Calu3 (cell line): ENCODE results near the gene LRBA. TPM values are rescaled to one million over a fixed set of nuclear protein-coding genes. Genes with fewer than 3 reads are reported as not detected.
"Not testable (repeated sequence)": the region's sequence is repeated elsewhere in the genome, so short reads cannot be mapped to it uniquely, and the experiment has no call there.

Experiments used
- BruUV-seq: library from RNA; stranded (reverse); fragments of 400-500 nt; replicated peaks from 2 replicates; lab custom pipeline; 2021; lab: Mats Ljungman, UMichigan
- CTCF ChIA-PET: fragments of 300-600 bp; sonication (Branson Sonifier 250); formaldehyde crosslinking; loops from one replicate; lab custom pipeline; 2022; ENCODE audit warnings: antibody characterized with exemption; lab: Charles Lee
- DNase-seq: peaks from one replicate; pipeline ENCODE4 v3.0.0; 2022
- H3K27ac Mint-ChIP-seq: one replicate; pipeline ENCODE4 v1.8.0; 2022; ENCODE audit warnings: mixed read lengths; ENCODE audit not compliant: unreplicated experiment
- H3K27me3 Mint-ChIP-seq: one replicate; pipeline ENCODE4 v1.8.0; 2022; ENCODE audit warnings: mixed read lengths; ENCODE audit not compliant: unreplicated experiment
- H3K36me3 Mint-ChIP-seq: one replicate; pipeline ENCODE4 v1.8.0; 2022; ENCODE audit warnings: mild to moderate bottlenecking, moderate library complexity, mixed read lengths; ENCODE audit not compliant: insufficient read depth, unreplicated experiment
- H3K4me1 Mint-ChIP-seq: one replicate; pipeline ENCODE4 v1.8.0; 2022; ENCODE audit warnings: mild to moderate bottlenecking, low read depth, mixed read lengths; ENCODE audit not compliant: unreplicated experiment
- H3K4me3 Mint-ChIP-seq: one replicate; pipeline ENCODE4 v1.8.0; 2022; ENCODE audit warnings: mild to moderate bottlenecking, low read depth, moderate library complexity, mixed read lengths; ENCODE audit not compliant: unreplicated experiment
- H3K9me3 Mint-ChIP-seq: one replicate; pipeline ENCODE4 v1.8.0; 2022; ENCODE audit warnings: low read depth, mixed read lengths; ENCODE audit not compliant: unreplicated experiment
- intact Hi-C: fragments of 100-400 bp; cut with micrococcal nuclease; formaldehyde crosslinking; loops from one replicate; pipeline ENCODE4 v1.10.0; 2022; ENCODE audit not compliant: unreplicated experiment
- total RNA-seq: library from RNA; stranded (reverse); gene quantifications from 2 replicates; pipeline ENCODE4 v1.2.3, GENCODE V29; 2022
- TF ChIP-seq, protein P1 (sequence below): fragments of 200-600 bp; IDR thresholded peaks from one replicate; pipeline ENCODE4 v1.8.0; 2022; ENCODE audit warnings: antibody characterized with exemption; ENCODE audit not compliant: unreplicated experiment

LRBA gene
- total RNA-seq, 1 experiment from 2014 or later: 49.0 TPM

DNA sequence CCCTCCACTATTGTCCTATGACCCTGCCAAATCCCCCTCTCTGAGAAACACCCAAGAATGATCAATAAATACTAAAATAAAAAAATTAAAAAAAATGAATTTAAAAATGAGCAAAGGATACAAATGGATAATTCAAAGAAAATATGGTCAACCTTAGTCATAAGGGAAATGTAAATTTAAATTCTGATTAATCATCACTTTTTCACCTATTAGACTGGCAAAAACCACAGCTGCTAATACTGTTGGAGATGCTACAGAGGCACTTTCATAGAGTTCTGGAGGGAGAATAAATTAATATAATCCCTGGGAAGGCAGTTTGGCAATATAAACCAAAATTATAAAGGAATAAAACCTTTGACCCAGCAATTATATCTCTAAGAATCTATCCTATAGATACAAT, 50.3 kb downstream of the LRBA start:
- no peak overlapping the region for H3K4me3 Mint-ChIP-seq
- no peak for DNase-seq
- H3K36me3 Mint-ChIP-seq: peaks cover 5% of the 10 kb centered on the region
- TF ChIP-seq, protein P1, sequence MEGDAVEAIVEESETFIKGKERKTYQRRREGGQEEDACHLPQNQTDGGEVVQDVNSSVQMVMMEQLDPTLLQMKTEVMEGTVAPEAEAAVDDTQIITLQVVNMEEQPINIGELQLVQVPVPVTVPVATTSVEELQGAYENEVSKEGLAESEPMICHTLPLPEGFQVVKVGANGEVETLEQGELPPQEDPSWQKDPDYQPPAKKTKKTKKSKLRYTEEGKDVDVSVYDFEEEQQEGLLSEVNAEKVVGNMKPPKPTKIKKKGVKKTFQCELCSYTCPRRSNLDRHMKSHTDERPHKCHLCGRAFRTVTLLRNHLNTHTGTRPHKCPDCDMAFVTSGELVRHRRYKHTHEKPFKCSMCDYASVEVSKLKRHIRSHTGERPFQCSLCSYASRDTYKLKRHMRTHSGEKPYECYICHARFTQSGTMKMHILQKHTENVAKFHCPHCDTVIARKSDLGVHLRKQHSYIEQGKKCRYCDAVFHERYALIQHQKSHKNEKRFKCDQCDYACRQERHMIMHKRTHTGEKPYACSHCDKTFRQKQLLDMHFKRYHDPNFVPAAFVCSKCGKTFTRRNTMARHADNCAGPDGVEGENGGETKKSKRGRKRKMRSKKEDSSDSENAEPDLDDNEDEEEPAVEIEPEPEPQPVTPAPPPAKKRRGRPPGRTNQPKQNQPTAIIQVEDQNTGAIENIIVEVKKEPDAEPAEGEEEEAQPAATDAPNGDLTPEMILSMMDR: no peak
- no TSS peak for BruUV-seq
- no peaks in the 10 kb centered on the region for H3K4me1 Mint-ChIP-seq
- CTCF ChIA-PET: no interaction called here
- no peaks in the 10 kb centered on the region for H3K9me3 Mint-ChIP-seq
- no peak overlapping the region for H3K27ac Mint-ChIP-seq
- intact Hi-C loops: no loop called here
- H3K27me3 Mint-ChIP-seq: no peaks in the 10 kb centered on the region

DNA sequence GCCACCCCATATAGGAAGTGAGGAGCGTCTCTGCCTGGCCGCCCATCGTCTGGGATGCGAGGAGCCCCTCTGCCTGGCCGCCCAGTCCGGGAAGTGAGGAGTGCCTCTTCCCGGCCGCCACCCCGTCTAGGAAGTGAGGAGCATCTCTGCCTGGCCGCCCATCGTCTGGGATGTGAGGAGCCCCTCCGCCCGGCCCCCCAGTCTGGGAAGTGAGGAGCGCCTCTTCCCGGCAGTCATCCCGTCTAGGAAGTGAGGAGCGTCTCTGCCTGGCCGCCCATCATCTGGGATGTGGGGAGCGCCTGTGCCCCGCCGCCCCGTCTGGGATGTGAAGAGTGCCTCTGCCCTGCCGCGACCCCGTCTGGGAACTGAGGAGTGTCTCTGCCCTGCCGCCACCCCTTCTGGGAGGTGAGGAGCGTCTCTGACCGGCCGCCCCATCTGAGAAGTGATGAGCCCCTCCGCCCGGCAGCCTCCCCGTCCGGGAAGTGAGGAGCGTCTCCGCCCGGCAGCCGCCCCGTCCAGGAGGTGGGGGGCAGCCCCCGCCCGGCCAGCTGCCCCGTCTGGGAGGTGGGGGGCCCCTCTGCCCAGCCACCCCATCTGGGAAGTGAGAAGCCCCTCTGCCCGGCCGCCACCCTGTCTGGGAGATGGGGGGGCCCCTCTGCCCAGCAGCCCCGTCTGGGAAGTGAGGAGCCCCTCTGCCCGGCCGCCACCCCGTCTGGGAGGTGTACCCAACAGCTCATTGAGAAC, 51.3 kb downstream of the LRBA start:
- H3K27me3 Mint-ChIP-seq, H3K9me3 Mint-ChIP-seq, H3K36me3 Mint-ChIP-seq, H3K4me3 Mint-ChIP-seq, H3K27ac Mint-ChIP-seq, CTCF ChIA-PET, H3K4me1 Mint-ChIP-seq, DNase-seq, intact Hi-C loops, BruUV-seq: not testable (repeated sequence)

DNA sequence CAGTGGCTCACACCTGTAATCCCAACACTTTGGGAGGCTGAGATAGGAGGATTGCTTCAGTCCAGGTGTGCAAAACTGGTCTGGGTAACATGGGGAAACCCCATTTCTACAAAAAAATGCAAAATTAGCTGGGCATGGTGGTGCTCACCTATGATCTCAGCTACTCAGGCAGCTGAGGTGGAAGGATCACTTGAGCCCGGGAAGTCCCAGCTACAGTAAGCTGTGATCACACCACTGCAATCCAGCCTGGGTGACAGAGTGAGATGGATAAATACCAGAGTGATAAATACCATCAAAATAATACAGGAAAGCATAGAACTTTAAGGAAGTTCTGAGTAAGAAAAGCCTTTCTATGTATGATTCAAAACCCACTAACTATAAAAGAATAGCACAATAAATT, 52.8 kb downstream of the LRBA start:
- Mint-ChIP-seq H3K4me1 (no peaks in the 10 kb centered on the region), H3K36me3 (peaks cover 5% of the 10 kb centered on the region), H3K27me3 (no peaks in the 10 kb centered on the region), H3K27ac (no peak overlapping the region), H3K4me3 (no peak overlapping the region), H3K9me3 (peaks cover 5% of the 10 kb centered on the region)
- CTCF ChIA-PET: no interaction called here
- TF ChIP-seq, protein P1: no peak
- no TSS peak for BruUV-seq
- peak; percentile 21 for DNase-seq
- intact Hi-C loops: no loop called here

DNA sequence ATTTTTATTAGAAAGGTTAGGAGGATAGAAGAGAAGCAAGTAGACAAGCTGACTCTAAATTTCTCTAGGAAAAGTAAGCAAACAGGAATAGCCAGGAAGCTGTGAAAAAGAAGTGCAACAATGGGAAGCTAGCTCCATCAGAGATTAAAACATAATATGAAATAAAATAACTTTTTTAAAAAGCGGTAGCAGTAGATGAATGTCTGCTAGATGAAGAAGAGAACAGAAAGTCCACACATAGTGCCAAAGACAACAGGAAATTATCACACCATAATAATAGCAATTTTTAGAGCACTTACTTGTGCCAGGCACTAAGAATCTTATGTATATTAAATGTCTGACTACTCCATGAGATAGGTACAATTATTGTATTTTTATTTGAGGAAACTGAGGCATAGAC, 53.5 kb downstream of the LRBA start:
- H3K36me3 Mint-ChIP-seq: peaks cover 5% of the 10 kb centered on the region
- DNase-seq: no peak
- intact Hi-C loops: no loop called here
- BruUV-seq: no TSS peak
- H3K27me3 Mint-ChIP-seq: no peaks in the 10 kb centered on the region
- CTCF ChIA-PET: interaction anchor here (1.2 kb wide), 1 partner anchor 10 kb away, joined by 4 read pairs; no protein-coding TSS in a partner anchor
- TF ChIP-seq, protein P1: no peak
- peaks cover 5% of the 10 kb centered on the region for H3K9me3 Mint-ChIP-seq
- H3K4me3 Mint-ChIP-seq: no peak overlapping the region
- no peaks in the 10 kb centered on the region for H3K4me1 Mint-ChIP-seq
- H3K27ac Mint-ChIP-seq: no peak overlapping the region

DNA sequence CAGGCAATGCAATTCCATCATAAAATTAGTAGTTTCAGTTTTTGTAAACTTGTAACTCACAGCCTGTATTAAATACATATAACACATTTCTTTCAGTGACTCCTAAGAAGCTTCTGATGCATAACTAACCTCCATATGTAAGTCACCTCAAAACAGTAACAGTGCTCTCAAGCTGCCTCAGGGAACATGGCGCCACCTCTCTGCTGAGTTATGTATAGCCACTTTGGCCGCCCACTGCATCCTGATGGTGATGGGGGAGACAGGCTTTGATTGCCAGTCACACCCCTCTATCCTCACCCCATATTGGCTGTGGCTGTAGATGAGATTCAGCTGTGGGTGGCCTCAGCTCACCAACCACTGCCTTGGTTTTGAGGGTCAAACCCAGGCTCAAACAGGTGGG, 54.3 kb downstream of the LRBA start:
- no peaks in the 10 kb centered on the region for H3K27me3 Mint-ChIP-seq
- BruUV-seq: no TSS peak
- DNase-seq: peak; percentile 53
- TF ChIP-seq, protein P1: peak; percentile 31
- H3K36me3 Mint-ChIP-seq: peaks cover 5% of the 10 kb centered on the region
- no peak overlapping the region for H3K27ac Mint-ChIP-seq
- intact Hi-C loops: no loop called here
- no peaks in the 10 kb centered on the region for H3K4me1 Mint-ChIP-seq
- no peak overlapping the region for H3K4me3 Mint-ChIP-seq
- H3K9me3 Mint-ChIP-seq: peaks cover 5% of the 10 kb centered on the region
- CTCF ChIA-PET: interaction anchor here (0.5 to 1.2 kb wide), 3 partner anchors 11 to 65 kb away, joined by 3 to 4 read pairs (median 4); no protein-coding TSS in a partner anchor
